ENCODE data around the gene ANKRD36. TPM values are rescaled to one million over a fixed set of nuclear protein-coding genes. Genes with fewer than 3 reads are reported as not detected.

ANKRD36 gene
- total and polyA plus RNA-seq, 2 of the 4 experiments (the other 2 are of a cell fraction), result 2.6 to 20.1 TPM

DNA sequence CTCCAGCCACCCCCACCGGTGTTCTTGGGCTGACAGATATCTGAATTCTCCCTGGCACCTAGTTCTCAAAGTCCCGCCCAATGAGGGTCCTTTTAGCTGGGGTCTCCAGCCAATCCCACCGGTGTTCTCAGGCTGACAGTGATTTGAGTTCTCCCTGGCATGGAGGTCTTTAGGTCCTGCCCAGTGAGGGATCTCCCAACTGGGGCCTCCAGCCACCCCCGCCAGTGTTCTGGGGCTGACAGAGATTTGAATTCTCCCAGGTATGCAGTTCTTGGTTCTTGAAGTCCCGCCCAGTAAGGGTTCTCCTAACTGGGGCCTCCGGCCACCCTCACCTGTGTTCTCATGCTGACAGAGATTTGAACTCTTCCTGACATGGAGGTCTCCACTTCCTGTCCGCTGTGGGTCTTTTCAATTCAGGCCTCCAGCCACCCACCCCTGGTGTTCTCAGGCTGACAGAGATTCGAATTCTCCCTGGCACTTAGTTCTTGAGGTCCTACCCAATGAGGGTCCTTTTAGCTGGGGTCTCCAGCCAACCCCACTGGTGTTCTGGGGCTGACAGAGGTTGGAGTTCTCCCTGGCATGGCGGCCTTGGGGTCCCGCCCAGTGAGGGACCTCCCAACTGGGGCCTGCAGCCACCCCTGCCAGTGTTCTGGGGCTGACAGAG lies 154.6 kb downstream of the ANKRD36 start:
- Histone ChIP-seq H4K5ac (ENCODE audit: low read depth, low read length) (no peak overlapping the region), H3K4me1 (ENCODE audit: control insufficient read depth, insufficient read depth, low read length) (no peaks in the 10 kb centered on the region), H3K56ac (ENCODE audit: extremely low read depth, insufficient read depth, low read length) (no peak overlapping the region), H4K91ac (ENCODE audit: insufficient read depth, low read depth, low read length) (no peak overlapping the region), H3K36me3 (ENCODE audit: control insufficient read depth, insufficient read depth, low read length) (no peaks in the 10 kb centered on the region), H2AK5ac (ENCODE audit: low read depth, low read length) (no peak overlapping the region), H3K14ac (replicated peaks; ENCODE audit: low read depth, low read length) (no peak overlapping the region), H3K4me2 (ENCODE audit: low read depth, low read length) (no peak overlapping the region), H3K27ac (ENCODE audit: insufficient read depth, low read length) (no peak overlapping the region), H3K18ac (ENCODE audit: low read depth, low read length) (no peak overlapping the region), H3K9ac (ENCODE audit: low read depth, low read length) (no peak overlapping the region), H3K79me1 (ENCODE audit: low read depth in 1 of 2, low read length in 2 of 2) (no peaks in the 10 kb centered on the region), H2AK9ac (replicated peaks; ENCODE audit: low read depth, low read length, poor library complexity) (no peak overlapping the region), H2BK20ac (ENCODE audit: low read depth, low read length) (no peak overlapping the region), H3K27me3 (ENCODE audit: control insufficient read depth, insufficient read depth, low read length) (no peaks in the 10 kb centered on the region), H3K4ac (ENCODE audit: low read depth, low read length) (no peak overlapping the region), H2AFZ (replicated peaks; ENCODE audit: low read length, poor library complexity) (no peak overlapping the region), H2BK120ac (ENCODE audit: low read depth, low read length) (no peak overlapping the region), H2BK15ac (ENCODE audit: low read depth, low read length) (no peak overlapping the region), H3K9me1 (ENCODE audit: insufficient read depth, low read length) (no peaks in the 10 kb centered on the region), H2BK5ac (ENCODE audit: low read depth, low read length, poor library complexity, severe bottlenecking) (no peak overlapping the region), H4K20me1 (ENCODE audit: insufficient read depth, low read length) (no peaks in the 10 kb centered on the region), H3K23ac (ENCODE audit: low read depth, low read length) (no peak overlapping the region), H3K9me3 (ENCODE audit: control insufficient read depth, insufficient read depth, low read length) (no peaks in the 10 kb centered on the region), H4K8ac (ENCODE audit: low read depth in 2 of 2, low read length in 2 of 2) (no peak overlapping the region), H3K4me3 (ENCODE audit: insufficient read depth, low read depth, low read length) (no peak overlapping the region)
- in situ Hi-C loops (cut with MboI; ENCODE audit: low sequenced_read_pairs) (no loop called here), dilution Hi-C loops (cut with HindIII; ENCODE audit: low sequenced_read_pairs, unreplicated experiment) (no loop called here), intact Hi-C loops (cut with micrococcal nuclease) (no loop called here)
- peak; percentile 0 for DNase-seq
- BruUV-seq (replicated peaks), result no TSS peak
- ATAC-seq (ENCODE audit: low read depth), result no peak
- 92% methylated on average over 9 of the region's 10 CpGs; no CpG with 5 or more reads in 1 of the 2 experiments for WGBS, 2 experiments (ENCODE audit: extremely low coverage in 2 of 2, insufficient read length in 1 of 2)
- no peak for TF ChIP-seq RCOR1 (IDR thresholded peaks at IDR 0.05; ENCODE audit: insufficient replicate concordance, low read length)
- TF ChIP-seq NFE2L2 (IDR thresholded peaks at IDR 0.05; ENCODE audit: low read depth, low read length), result no peak
- TF ChIP-seq BHLHE40 (IDR thresholded peaks at IDR 0.05; ENCODE audit: low read depth, low read length), result no peak
- no peak for TF ChIP-seq MAZ (IDR thresholded peaks at IDR 0.05; ENCODE audit: borderline replicate concordance, low read depth, low read length)
- no peak for TF ChIP-seq RFX5 (IDR thresholded peaks at IDR 0.05; ENCODE audit: low read depth, low read length)
- no peak for TF ChIP-seq ELK1 (IDR thresholded peaks at IDR 0.05; ENCODE audit: borderline replicate concordance, low read depth, low read length)
- no peak for TF ChIP-seq FOS (IDR thresholded peaks at IDR 0.05; ENCODE audit: low read depth, low read length)
- no peak for TF ChIP-seq CHD1 (IDR thresholded peaks at IDR 0.05; ENCODE audit: low read depth, low read length)
- TF ChIP-seq USF2 (IDR thresholded peaks at IDR 0.05; ENCODE audit: low read depth, low read length), result no peak
- no peak for TF ChIP-seq SMC3 (IDR thresholded peaks at IDR 0.05; ENCODE audit: low read depth, low read length)
- TF ChIP-seq POLR2A (IDR thresholded peaks at IDR 0.05; ENCODE audit: low read depth, low read length), result no peak
- no peak for TF ChIP-seq RAD21 (IDR thresholded peaks at IDR 0.05; ENCODE audit: low read length)
- no peak for TF ChIP-seq CEBPB (IDR thresholded peaks at IDR 0.05; ENCODE audit: low read depth, low read length)
- TF ChIP-seq MXI1 (IDR thresholded peaks at IDR 0.05; ENCODE audit: borderline replicate concordance, low read depth, low read length), result no peak
- TF ChIP-seq MAFK (IDR thresholded peaks at IDR 0.05; ENCODE audit: low read depth, low read length), result no peak
- TF ChIP-seq, protein P1, sequence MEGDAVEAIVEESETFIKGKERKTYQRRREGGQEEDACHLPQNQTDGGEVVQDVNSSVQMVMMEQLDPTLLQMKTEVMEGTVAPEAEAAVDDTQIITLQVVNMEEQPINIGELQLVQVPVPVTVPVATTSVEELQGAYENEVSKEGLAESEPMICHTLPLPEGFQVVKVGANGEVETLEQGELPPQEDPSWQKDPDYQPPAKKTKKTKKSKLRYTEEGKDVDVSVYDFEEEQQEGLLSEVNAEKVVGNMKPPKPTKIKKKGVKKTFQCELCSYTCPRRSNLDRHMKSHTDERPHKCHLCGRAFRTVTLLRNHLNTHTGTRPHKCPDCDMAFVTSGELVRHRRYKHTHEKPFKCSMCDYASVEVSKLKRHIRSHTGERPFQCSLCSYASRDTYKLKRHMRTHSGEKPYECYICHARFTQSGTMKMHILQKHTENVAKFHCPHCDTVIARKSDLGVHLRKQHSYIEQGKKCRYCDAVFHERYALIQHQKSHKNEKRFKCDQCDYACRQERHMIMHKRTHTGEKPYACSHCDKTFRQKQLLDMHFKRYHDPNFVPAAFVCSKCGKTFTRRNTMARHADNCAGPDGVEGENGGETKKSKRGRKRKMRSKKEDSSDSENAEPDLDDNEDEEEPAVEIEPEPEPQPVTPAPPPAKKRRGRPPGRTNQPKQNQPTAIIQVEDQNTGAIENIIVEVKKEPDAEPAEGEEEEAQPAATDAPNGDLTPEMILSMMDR (conservative IDR thresholded peaks at IDR 0.05; ENCODE audit: low read depth, low read length), result no peak
- POLR2A ChIA-PET (ENCODE audit: unreplicated experiment), result no interaction called here
- CTCF ChIA-PET, result no interaction called here

Measured in IMR-90 (cell line).